GM12878 (cell line): ENCODE measurements around the gene C9orf153.

Source experiments
- ATF7 ChIP-seq: fragments of 450-650 bp; IDR thresholded peaks from 2 replicates; pipeline ENCODE4 v1.6.1; 2016; ENCODE audit warnings: low read depth, mild to moderate bottlenecking
- BCL11A ChIP-seq: IDR thresholded peaks from 2 replicates; pipeline ENCODE4 v1.6.1; 2011; ENCODE audit warnings: low read depth, low read length
- EZH2 ChIP-seq: IDR thresholded peaks from 2 replicates; pipeline ENCODE4 v1.6.1; 2012; ENCODE audit warnings: low read depth, mild to moderate bottlenecking, control low read depth, inconsistent platforms, low read length, borderline replicate concordance; ENCODE audit not compliant: control insufficient read depth
- JUND ChIP-seq: IDR thresholded peaks from 2 replicates; pipeline ENCODE4 v1.6.1; 2012; ENCODE audit warnings: low read depth, mild to moderate bottlenecking, low read length, improper control_type of control experiment, moderate library complexity
- NFIC ChIP-seq: IDR thresholded peaks from 2 replicates; pipeline ENCODE4 v1.6.1; 2012; ENCODE audit warnings: low read depth, mild to moderate bottlenecking, inconsistent platforms, low read length, moderate library complexity
- PBX3 ChIP-seq: IDR thresholded peaks from 2 replicates; pipeline ENCODE4 v1.6.1; 2011; ENCODE audit warnings: mild to moderate bottlenecking, low read depth, low read length, moderate library complexity; ENCODE audit not compliant: insufficient replicate concordance
- RCOR1 ChIP-seq: conservative IDR thresholded peaks from 2 replicates; pipeline ENCODE4 v1.6.1; 2012; ENCODE audit warnings: low read depth, low read length, improper control_type of control experiment
- RFX5 ChIP-seq: IDR thresholded peaks from 2 replicates; pipeline ENCODE4 v1.6.1; 2011; ENCODE audit warnings: low read depth, low read length, improper control_type of control experiment
- SP1 ChIP-seq: IDR thresholded peaks from one replicate; pipeline ENCODE4 v1.6.1; 2011; ENCODE audit warnings: low read depth, low read length
- YBX1 ChIP-seq: fragments of 450-650 bp; IDR thresholded peaks from 2 replicates; pipeline ENCODE4 v1.6.1; 2016; ENCODE audit warnings: antibody characterized with exemption
- YY1 ChIP-seq: IDR thresholded peaks from 2 replicates; pipeline ENCODE4 v1.6.1; 2011; ENCODE audit warnings: low read depth, mild to moderate bottlenecking, low read length
- TF ChIP-seq, protein P1 (sequence below): fragments of 450-650 bp; conservative IDR thresholded peaks from 2 replicates; pipeline ENCODE4 v1.6.1; 2017; ENCODE audit warnings: mild to moderate bottlenecking, moderate library complexity
- TF ChIP-seq, protein P2 (sequence below), 3 experiments: IDR thresholded peaks in 2 of 3; conservative IDR thresholded peaks in 1 of 3; 2 replicates each; pipeline ENCODE4 v1.5.1; 2011; ENCODE audit warnings: low read depth in 3 of 3, low read length in 3 of 3, mild to moderate bottlenecking in 3 of 3, control low read depth in 2 of 3, moderate library complexity in 2 of 3, inconsistent platforms in 1 of 3, mixed read lengths in 1 of 3; ENCODE audit not compliant: control insufficient read depth in 2 of 3, insufficient read depth in 1 of 3; ENCODE audit errors: extremely low read depth in 1 of 3
- TF ChIP-seq, protein P3 (sequence below): fragments of 450-650 bp; formaldehyde crosslinking; IDR thresholded peaks from 2 replicates; pipeline ENCODE4 v1.4.0; 2020; ENCODE audit warnings: mild to moderate bottlenecking, moderate library complexity

GRCh38 chr9:86187121-86187520 lies 72.3 kb downstream of the C9orf153 start:
- TF ChIP-seq YBX1 (no peak), RFX5 (no peak), RCOR1 (no peak), BCL11A (no peak), JUND (no peak), EZH2 (no peak), YY1 (no peak), PBX3 (no peak), SP1 (no peak), ATF7 (no peak), NFIC (no peak)
- TF ChIP-seq, protein P1, sequence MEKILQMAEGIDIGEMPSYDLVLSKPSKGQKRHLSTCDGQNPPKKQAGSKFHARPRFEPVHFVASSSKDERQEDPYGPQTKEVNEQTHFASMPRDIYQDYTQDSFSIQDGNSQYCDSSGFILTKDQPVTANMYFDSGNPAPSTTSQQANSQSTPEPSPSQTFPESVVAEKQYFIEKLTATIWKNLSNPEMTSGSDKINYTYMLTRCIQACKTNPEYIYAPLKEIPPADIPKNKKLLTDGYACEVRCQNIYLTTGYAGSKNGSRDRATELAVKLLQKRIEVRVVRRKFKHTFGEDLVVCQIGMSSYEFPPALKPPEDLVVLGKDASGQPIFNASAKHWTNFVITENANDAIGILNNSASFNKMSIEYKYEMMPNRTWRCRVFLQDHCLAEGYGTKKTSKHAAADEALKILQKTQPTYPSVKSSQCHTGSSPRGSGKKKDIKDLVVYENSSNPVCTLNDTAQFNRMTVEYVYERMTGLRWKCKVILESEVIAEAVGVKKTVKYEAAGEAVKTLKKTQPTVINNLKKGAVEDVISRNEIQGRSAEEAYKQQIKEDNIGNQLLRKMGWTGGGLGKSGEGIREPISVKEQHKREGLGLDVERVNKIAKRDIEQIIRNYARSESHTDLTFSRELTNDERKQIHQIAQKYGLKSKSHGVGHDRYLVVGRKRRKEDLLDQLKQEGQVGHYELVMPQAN: no peak
- TF ChIP-seq, protein P2, sequence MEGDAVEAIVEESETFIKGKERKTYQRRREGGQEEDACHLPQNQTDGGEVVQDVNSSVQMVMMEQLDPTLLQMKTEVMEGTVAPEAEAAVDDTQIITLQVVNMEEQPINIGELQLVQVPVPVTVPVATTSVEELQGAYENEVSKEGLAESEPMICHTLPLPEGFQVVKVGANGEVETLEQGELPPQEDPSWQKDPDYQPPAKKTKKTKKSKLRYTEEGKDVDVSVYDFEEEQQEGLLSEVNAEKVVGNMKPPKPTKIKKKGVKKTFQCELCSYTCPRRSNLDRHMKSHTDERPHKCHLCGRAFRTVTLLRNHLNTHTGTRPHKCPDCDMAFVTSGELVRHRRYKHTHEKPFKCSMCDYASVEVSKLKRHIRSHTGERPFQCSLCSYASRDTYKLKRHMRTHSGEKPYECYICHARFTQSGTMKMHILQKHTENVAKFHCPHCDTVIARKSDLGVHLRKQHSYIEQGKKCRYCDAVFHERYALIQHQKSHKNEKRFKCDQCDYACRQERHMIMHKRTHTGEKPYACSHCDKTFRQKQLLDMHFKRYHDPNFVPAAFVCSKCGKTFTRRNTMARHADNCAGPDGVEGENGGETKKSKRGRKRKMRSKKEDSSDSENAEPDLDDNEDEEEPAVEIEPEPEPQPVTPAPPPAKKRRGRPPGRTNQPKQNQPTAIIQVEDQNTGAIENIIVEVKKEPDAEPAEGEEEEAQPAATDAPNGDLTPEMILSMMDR (IDR thresholded peaks at IDR 0.05 in 2 of 3, conservative IDR thresholded peaks at IDR 0.05 in 1 of 3; ENCODE audit: control insufficient read depth in 2 of 3, extremely low read depth in 1 of 3, insufficient read depth in 1 of 3, low read depth in 3 of 3, low read length in 3 of 3): no peak
- TF ChIP-seq, protein P3, sequence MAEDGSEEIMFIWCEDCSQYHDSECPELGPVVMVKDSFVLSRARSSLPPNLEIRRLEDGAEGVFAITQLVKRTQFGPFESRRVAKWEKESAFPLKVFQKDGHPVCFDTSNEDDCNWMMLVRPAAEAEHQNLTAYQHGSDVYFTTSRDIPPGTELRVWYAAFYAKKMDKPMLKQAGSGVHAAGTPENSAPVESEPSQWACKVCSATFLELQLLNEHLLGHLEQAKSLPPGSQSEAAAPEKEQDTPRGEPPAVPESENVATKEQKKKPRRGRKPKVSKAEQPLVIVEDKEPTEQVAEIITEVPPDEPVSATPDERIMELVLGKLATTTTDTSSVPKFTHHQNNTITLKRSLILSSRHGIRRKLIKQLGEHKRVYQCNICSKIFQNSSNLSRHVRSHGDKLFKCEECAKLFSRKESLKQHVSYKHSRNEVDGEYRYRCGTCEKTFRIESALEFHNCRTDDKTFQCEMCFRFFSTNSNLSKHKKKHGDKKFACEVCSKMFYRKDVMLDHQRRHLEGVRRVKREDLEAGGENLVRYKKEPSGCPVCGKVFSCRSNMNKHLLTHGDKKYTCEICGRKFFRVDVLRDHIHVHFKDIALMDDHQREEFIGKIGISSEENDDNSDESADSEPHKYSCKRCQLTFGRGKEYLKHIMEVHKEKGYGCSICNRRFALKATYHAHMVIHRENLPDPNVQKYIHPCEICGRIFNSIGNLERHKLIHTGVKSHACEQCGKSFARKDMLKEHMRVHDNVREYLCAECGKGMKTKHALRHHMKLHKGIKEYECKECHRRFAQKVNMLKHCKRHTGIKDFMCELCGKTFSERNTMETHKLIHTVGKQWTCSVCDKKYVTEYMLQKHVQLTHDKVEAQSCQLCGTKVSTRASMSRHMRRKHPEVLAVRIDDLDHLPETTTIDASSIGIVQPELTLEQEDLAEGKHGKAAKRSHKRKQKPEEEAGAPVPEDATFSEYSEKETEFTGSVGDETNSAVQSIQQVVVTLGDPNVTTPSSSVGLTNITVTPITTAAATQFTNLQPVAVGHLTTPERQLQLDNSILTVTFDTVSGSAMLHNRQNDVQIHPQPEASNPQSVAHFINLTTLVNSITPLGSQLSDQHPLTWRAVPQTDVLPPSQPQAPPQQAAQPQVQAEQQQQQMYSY (CRISPR knock-in tag): no peak
